Lung (tissue), 12 donors: ENCODE results near the gene MTHFR. TPM values are rescaled to one million over a fixed set of nuclear protein-coding genes. Genes with fewer than 3 reads are reported as not detected.

Experiments used
- ATAC-seq: fragments of 200-7000 bp; cut with Tn5 transposase; one replicate; pipeline ENCODE4 v1.9.1; 2020; ENCODE audit warnings: moderate number of reproducible peaks; ENCODE audit not compliant: insufficient read depth, low FRiP score
- DNase-seq, 3 donors: peaks; one replicate each; pipeline ENCODE4 v3.0.0-alpha.2; 2013 to 2017
- H3K27ac ChIP-seq, 2 donors: one replicate each; pipeline ENCODE4 v1.5.1; 2013; ENCODE audit warnings: mild to moderate bottlenecking in 2 of 2, moderate library complexity in 2 of 2, control low read depth in 1 of 2, inconsistent platforms in 1 of 2, low read depth in 1 of 2, low read length in 1 of 2
- H3K27me3 ChIP-seq, 3 donors: one replicate each; pipeline ENCODE4 v1.5.1; 2013; ENCODE audit warnings: low read length in 2 of 3; ENCODE audit not compliant: control insufficient read depth in 3 of 3, insufficient read depth in 3 of 3
- H3K36me3 ChIP-seq, 4 donors: one replicate each; pipeline ENCODE4 v1.5.1; 2013; ENCODE audit warnings: low read length in 4 of 4, mild to moderate bottlenecking in 1 of 4, moderate library complexity in 1 of 4; ENCODE audit not compliant: control insufficient read depth in 4 of 4, insufficient read depth in 4 of 4
- H3K4me1 ChIP-seq, 5 donors: one replicate each; pipeline ENCODE4 v1.5.1; 2013; ENCODE audit warnings: low read length in 5 of 5, mild to moderate bottlenecking in 2 of 5, moderate library complexity in 1 of 5; ENCODE audit not compliant: control insufficient read depth in 5 of 5, insufficient read depth in 5 of 5
- H3K4me3 ChIP-seq: one replicate; pipeline ENCODE4 v1.5.1; 2013; ENCODE audit warnings: mild to moderate bottlenecking, control low read depth, moderate library complexity
- H3K9ac ChIP-seq, 2 donors: one replicate each; pipeline ENCODE4 v1.5.1; 2013; ENCODE audit warnings: low read length in 2 of 2, control low read depth in 1 of 2; ENCODE audit not compliant: insufficient read depth in 1 of 2
- H3K9me3 ChIP-seq, 4 donors: one replicate each; pipeline ENCODE4 v1.5.1; 2013; ENCODE audit warnings: low read length in 3 of 4, mild to moderate bottlenecking in 1 of 4, moderate library complexity in 1 of 4; ENCODE audit not compliant: control insufficient read depth in 4 of 4, insufficient read depth in 3 of 4
- WGBS, 2 donors: extraction: QIAGEN DNeasy Blood & Tissue Kit; methylation state at CpG; one replicate each; pipeline ENCODE4 v1.1.7; 2013; 5-methylcytosine and 5-hydroxymethylcytosine counted together
- polyA plus RNA-seq, 2 donors: library from polyadenylated mRNA; stranded (reverse); fragments of 200-250 nt; gene quantifications; one replicate each; pipeline ENCODE4 v1.2.1, GENCODE V29; 2013
- total RNA-seq, 2 donors: library from RNA; depleted of rRNA in 1 of 2; stranded (reverse); fragments of >200 nt in 1 of 2; gene quantifications; one replicate each; pipeline ENCODE4 v1.2.1, GENCODE V29; 2014 to 2021
- TF ChIP-seq, protein P1 (sequence below): IDR thresholded peaks from 2 replicates; pipeline ENCODE4 v1.5.1; 2012; ENCODE audit warnings: mild to moderate bottlenecking; ENCODE audit errors: control extremely low read depth, extremely low read depth
- donor health status: control.
- donor health status: control.
- donor health status: Bipolar disorder and iron deficiency.
- donor health status: healthy.
- donor health status: DM: yes; HTN: yes; CAD: no.

The MTHFR gene
- total and polyA plus RNA-seq, 4 donors, result 20.6 to 61.4 (median 30.0) TPM

- H3K36me3 ChIP-seq, result peaks cover 27 to 73% (median 49%) of the 10 kb centered on the region in 4 donors
- WGBS, 2 donors, result 84 to 93% methylated on average over 9 of the region's 9 CpGs
Observed at GRCh38 chr1:11831945-11832725, 26.4 kb upstream of the MTHFR start.

GRCh38 chr1:11828511-11828910 lies 22.7 kb upstream of the MTHFR start:
- no peaks in the 10 kb centered on the region for H3K4me1 ChIP-seq
- H3K27ac ChIP-seq, result no peak overlapping the region
- 93 to 98% methylated on average over 19 of the region's 19 CpGs for WGBS, 2 donors
- H3K4me3 ChIP-seq, result no peak overlapping the region
- H3K9ac ChIP-seq, result no peak overlapping the region
- H3K36me3 ChIP-seq, result peaks cover 24 to 65% (median 41%) of the 10 kb centered on the region in 4 donors
- ATAC-seq, result no peak
- TF ChIP-seq, protein P1, sequence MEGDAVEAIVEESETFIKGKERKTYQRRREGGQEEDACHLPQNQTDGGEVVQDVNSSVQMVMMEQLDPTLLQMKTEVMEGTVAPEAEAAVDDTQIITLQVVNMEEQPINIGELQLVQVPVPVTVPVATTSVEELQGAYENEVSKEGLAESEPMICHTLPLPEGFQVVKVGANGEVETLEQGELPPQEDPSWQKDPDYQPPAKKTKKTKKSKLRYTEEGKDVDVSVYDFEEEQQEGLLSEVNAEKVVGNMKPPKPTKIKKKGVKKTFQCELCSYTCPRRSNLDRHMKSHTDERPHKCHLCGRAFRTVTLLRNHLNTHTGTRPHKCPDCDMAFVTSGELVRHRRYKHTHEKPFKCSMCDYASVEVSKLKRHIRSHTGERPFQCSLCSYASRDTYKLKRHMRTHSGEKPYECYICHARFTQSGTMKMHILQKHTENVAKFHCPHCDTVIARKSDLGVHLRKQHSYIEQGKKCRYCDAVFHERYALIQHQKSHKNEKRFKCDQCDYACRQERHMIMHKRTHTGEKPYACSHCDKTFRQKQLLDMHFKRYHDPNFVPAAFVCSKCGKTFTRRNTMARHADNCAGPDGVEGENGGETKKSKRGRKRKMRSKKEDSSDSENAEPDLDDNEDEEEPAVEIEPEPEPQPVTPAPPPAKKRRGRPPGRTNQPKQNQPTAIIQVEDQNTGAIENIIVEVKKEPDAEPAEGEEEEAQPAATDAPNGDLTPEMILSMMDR, result no peak
- DNase-seq, result no peak
- no peaks in the 10 kb centered on the region for H3K9me3 ChIP-seq
- no peaks in the 10 kb centered on the region for H3K27me3 ChIP-seq

More at GRCh38 chr1:11831945-11832725, 26.4 kb upstream of the MTHFR start:
- Histone ChIP-seq H3K27ac (no peak overlapping the region), H3K27me3 (no peaks in the 10 kb centered on the region), H3K9ac (no peak overlapping the region), H3K4me1 (no peaks in the 10 kb centered on the region), H3K9me3 (no peaks in the 10 kb centered on the region), H3K4me3 (no peak overlapping the region)
- ATAC-seq (no peak), DNase-seq (no peak)
- TF ChIP-seq, protein P1, result no peak

DNA sequence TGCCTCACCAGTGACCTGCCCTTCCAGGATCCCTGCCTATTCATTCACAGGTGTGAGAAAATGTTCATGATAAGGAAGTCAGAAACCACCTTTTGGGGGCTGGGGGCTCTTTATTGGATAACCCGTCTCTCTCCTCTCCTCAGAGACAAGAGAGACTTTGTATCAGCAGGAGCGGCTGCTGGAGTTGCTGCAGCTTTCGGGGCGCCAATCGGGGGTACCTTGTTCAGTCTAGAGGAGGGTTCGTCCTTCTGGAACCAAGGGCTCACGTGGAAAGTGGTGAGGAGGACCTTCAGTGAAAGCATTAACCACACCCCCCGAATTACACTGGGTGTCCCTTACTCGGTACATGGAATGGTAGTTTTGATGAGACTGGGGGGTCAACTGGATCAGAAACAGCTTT lies 21.2 kb upstream of the MTHFR start:
- Histone ChIP-seq H3K4me1 (no peaks in the 10 kb centered on the region), H3K36me3 (peaks cover 28 to 64% (median 41%) of the 10 kb centered on the region in 4 donors), H3K27me3 (no peaks in the 10 kb centered on the region), H3K9ac (no peak overlapping the region), H3K9me3 (no peaks in the 10 kb centered on the region), H3K27ac (no peak overlapping the region), H3K4me3 (no peak overlapping the region)
- ATAC-seq (no peak), DNase-seq (no peak)
- 94 to 97% methylated on average over 9 of the region's 9 CpGs for WGBS, 2 donors
- TF ChIP-seq, protein P1, result no peak
